ENCODE measurements around the gene MTG2.

- TF ChIP-seq CTCF (IDR thresholded peaks at IDR 0.05; ENCODE audit: low read depth, low read length, poor library complexity, severe bottlenecking) = no peak
- TF ChIP-seq EZH2phosphoT487 (IDR thresholded peaks at IDR 0.05; ENCODE audit: borderline replicate concordance, low read length) = no peak
Observed at GRCh38 chr20:62158088-62158400, 24.8 kb upstream of the MTG2 start.
